H9 (cell line): ENCODE data around the gene DPYSL3. TPM values are rescaled to one million over a fixed set of nuclear protein-coding genes. Genes with fewer than 3 reads are reported as not detected.

Experiments used
- DNase-seq: peaks from one replicate; pipeline ENCODE4 v3.0.0-alpha.2; 2017
- H2AFZ ChIP-seq: one replicate; pipeline ENCODE4 v1.6.1; 2013; ENCODE audit warnings: mild to moderate bottlenecking, low read length, control low read depth, moderate library complexity
- H2AK5ac ChIP-seq: 2 replicates; pipeline ENCODE4 v1.6.1; 2013; ENCODE audit warnings: low read length, control low read depth, mixed read lengths; ENCODE audit not compliant: insufficient read length
- H2BK120ac ChIP-seq: one replicate; pipeline ENCODE4 v1.6.1; 2013; ENCODE audit warnings: low read depth, mild to moderate bottlenecking, low read length, control low read depth, inconsistent platforms; ENCODE audit not compliant: poor library complexity, severe bottlenecking
- H2BK12ac ChIP-seq: 2 replicates; pipeline ENCODE4 v1.6.1; 2013; ENCODE audit warnings: low read length, control low read depth, mixed read lengths, low read depth; ENCODE audit not compliant: insufficient read length
- H2BK15ac ChIP-seq: 2 replicates; pipeline ENCODE4 v1.6.1; 2013; ENCODE audit warnings: low read depth, low read length, control low read depth
- H2BK20ac ChIP-seq: one replicate; pipeline ENCODE4 v1.6.1; 2013; ENCODE audit warnings: low read depth, mild to moderate bottlenecking, low read length, control low read depth, inconsistent platforms; ENCODE audit not compliant: poor library complexity, severe bottlenecking
- H2BK5ac ChIP-seq: 2 replicates; pipeline ENCODE4 v1.6.1; 2013; ENCODE audit warnings: low read length, control low read depth, mixed read lengths; ENCODE audit not compliant: insufficient read length
- H3K14ac ChIP-seq: 2 replicates; pipeline ENCODE4 v1.6.1; 2013; ENCODE audit warnings: low read length, control low read depth; ENCODE audit not compliant: insufficient read depth
- H3K18ac ChIP-seq: 2 replicates; pipeline ENCODE4 v1.6.1; 2013; ENCODE audit warnings: low read depth, mild to moderate bottlenecking, mixed read lengths, low read length, control low read depth; ENCODE audit not compliant: insufficient read length
- H3K23ac ChIP-seq: 2 replicates; pipeline ENCODE4 v1.6.1; 2013; ENCODE audit warnings: low read length, control low read depth, mixed read lengths, low read depth; ENCODE audit not compliant: insufficient read length
- H3K23me2 ChIP-seq: 2 replicates; pipeline ENCODE4 v1.6.1; 2013; ENCODE audit warnings: low read depth, mild to moderate bottlenecking, mixed read lengths, low read length, control low read depth; ENCODE audit not compliant: insufficient read length, poor library complexity, severe bottlenecking
- H3K27ac ChIP-seq: 2 replicates; pipeline ENCODE4 v1.5.1; 2013; ENCODE audit warnings: low read length, control low read depth, mixed read lengths, low read depth; ENCODE audit not compliant: insufficient read length
- H3K27me3 ChIP-seq: 2 replicates; pipeline ENCODE4 v1.6.1; 2013; ENCODE audit warnings: low read length, control low read depth, inconsistent platforms; ENCODE audit not compliant: insufficient read depth
- H3K4ac ChIP-seq: 2 replicates; pipeline ENCODE4 v1.6.1; 2013; ENCODE audit warnings: low read depth, mild to moderate bottlenecking, control low read depth, inconsistent platforms, low read length, moderate library complexity
- H3K4me1 ChIP-seq: 2 replicates; pipeline ENCODE4 v1.6.1; 2013; ENCODE audit warnings: low read length, control low read depth, inconsistent platforms; ENCODE audit not compliant: insufficient read depth
- H3K4me2 ChIP-seq: 2 replicates; pipeline ENCODE4 v1.6.1; 2013; ENCODE audit warnings: low read length, control low read depth, mixed read lengths; ENCODE audit not compliant: insufficient read length, insufficient read depth
- H3K56ac ChIP-seq: 2 replicates; pipeline ENCODE4 v1.6.1; 2013; ENCODE audit warnings: low read depth, mild to moderate bottlenecking, mixed read lengths, low read length, control low read depth; ENCODE audit not compliant: insufficient read length
- H3K79me1 ChIP-seq: 2 replicates; pipeline ENCODE4 v1.6.1; 2013; ENCODE audit warnings: low read depth, mild to moderate bottlenecking, moderate library complexity, low read length, control low read depth, inconsistent platforms; ENCODE audit not compliant: insufficient read depth, poor library complexity, severe bottlenecking
- H3K79me2 ChIP-seq: 2 replicates; pipeline ENCODE4 v1.6.1; 2013; ENCODE audit warnings: low read length, control low read depth, inconsistent platforms; ENCODE audit not compliant: insufficient read depth
- H3K9ac ChIP-seq: 2 replicates; pipeline ENCODE4 v1.6.1; 2013; ENCODE audit warnings: low read length, control low read depth, mixed read lengths; ENCODE audit not compliant: insufficient read length; ENCODE audit errors: extremely low read depth
- H3K9me3 ChIP-seq: one replicate; pipeline ENCODE4 v1.6.1; 2013; ENCODE audit warnings: low read depth, low read length, inconsistent platforms; ENCODE audit not compliant: control insufficient read depth
- H3T11ph ChIP-seq: one replicate; pipeline ENCODE4 v1.6.1; 2013; ENCODE audit warnings: mild to moderate bottlenecking, low read length, control low read depth, inconsistent platforms
- H4K20me1 ChIP-seq: one replicate; pipeline ENCODE4 v1.6.1; 2013; ENCODE audit not compliant: control insufficient read depth, insufficient read length, insufficient read depth
- H4K5ac ChIP-seq: 2 replicates; pipeline ENCODE4 v1.6.1; 2013; ENCODE audit warnings: low read depth, mild to moderate bottlenecking, mixed read lengths, low read length, control low read depth; ENCODE audit not compliant: insufficient read length
- H4K8ac ChIP-seq: replicated peaks from 2 replicates; pipeline ENCODE4 v1.6.1; 2013; ENCODE audit warnings: low read length, control low read depth, mixed read lengths, low read depth; ENCODE audit not compliant: insufficient read length
- H4K91ac ChIP-seq: 2 replicates; pipeline ENCODE4 v1.6.1; 2013; ENCODE audit warnings: low read depth, mild to moderate bottlenecking, moderate library complexity, mixed read lengths, low read length, control low read depth; ENCODE audit not compliant: insufficient read length
- H3K27ac Mint-ChIP-seq, 3 experiments: 2 replicates in 2 of 3; 3 replicates in 1 of 3; pipeline ENCODE4 v1.8.0; 2020 to 2021; ENCODE audit warnings: mixed read lengths in 3 of 3, mild to moderate bottlenecking in 1 of 3, moderate library complexity in 1 of 3
- H3K27me3 Mint-ChIP-seq: 2 replicates; pipeline ENCODE4 v1.8.0; 2021; ENCODE audit warnings: low read depth, mild to moderate bottlenecking, moderate library complexity, mixed read lengths
- H3K36me3 Mint-ChIP-seq, 3 experiments: 2 replicates in 2 of 3; 3 replicates in 1 of 3; pipeline ENCODE4 v1.8.0; 2020 to 2021; ENCODE audit warnings: low read depth in 3 of 3, mixed read lengths in 3 of 3; ENCODE audit not compliant: insufficient read depth in 1 of 3
- H3K4me1 Mint-ChIP-seq, 2 experiments: 2 replicates each; pipeline ENCODE4 v1.8.0; 2020; ENCODE audit warnings: mixed read lengths in 2 of 2
- H3K4me3 Mint-ChIP-seq, 2 experiments: 2 replicates in 1 of 2; 3 replicates in 1 of 2; pipeline ENCODE4 v1.8.0; 2020 to 2021; ENCODE audit warnings: mild to moderate bottlenecking in 2 of 2, mixed read lengths in 2 of 2, moderate library complexity in 1 of 2
- H3K9me3 Mint-ChIP-seq, 2 experiments: 2 replicates in 1 of 2; 3 replicates in 1 of 2; pipeline ENCODE4 v1.8.0; 2020; ENCODE audit warnings: mild to moderate bottlenecking in 2 of 2, mixed read lengths in 2 of 2, moderate library complexity in 1 of 2
- CTCF ChIP-seq: fragments of 200-600 bp; sonication (generic); conservative IDR thresholded peaks from 3 replicates; pipeline ENCODE4 v1.8.0; 2021; ENCODE audit warnings: antibody characterized with exemption, mild to moderate bottlenecking
- WGBS: extraction: QIAGEN DNeasy Blood & Tissue Kit; methylation state at CpG from one replicate; pipeline ENCODE4 v1.1.7; 2013; ENCODE audit warnings: missing lambda C conversion rate, low lambda C conversion rate, mixed read lengths; ENCODE audit not compliant: insufficient read length; ENCODE audit errors: extremely low coverage; 5-methylcytosine and 5-hydroxymethylcytosine counted together
- total RNA-seq: library from RNA; stranded (reverse); gene quantifications from 2 replicates; pipeline ENCODE4 v1.2.1, GENCODE V29; 2021

The DPYSL3 gene
- total RNA-seq, 1 experiment from 2014 or later, result 515 TPM

GRCh38 chr5:147483188-147483790, 26.6 kb downstream of the DPYSL3 start:
- Histone ChIP-seq H2AFZ (no peak overlapping the region), H3K14ac (no peak overlapping the region), H2BK120ac (no peak overlapping the region), H3K4me1 (peaks cover 25% of the 10 kb centered on the region), H3K27ac (no peak overlapping the region), H4K20me1 (no peaks in the 10 kb centered on the region), H3K9ac (no peak overlapping the region), H3K9me3 (no peaks in the 10 kb centered on the region), H4K91ac (no peak overlapping the region), H3K27me3 (no peaks in the 10 kb centered on the region), H4K8ac (no peak overlapping the region), H2BK15ac (no peak overlapping the region), H3K79me2 (peaks cover 6% of the 10 kb centered on the region; the same call in 1 of the 2 replicates), H4K5ac (no peak overlapping the region), H3K23me2 (no peaks in the 10 kb centered on the region), H2BK5ac (no peak overlapping the region), H2BK12ac (no peak overlapping the region), H3K23ac (no peak overlapping the region), H2BK20ac (no peak overlapping the region), H3K56ac (no peak overlapping the region), H2AK5ac (no peak overlapping the region), H3K4ac (no peak overlapping the region), H3K4me2 (no peak overlapping the region), H3K79me1 (no peaks in the 10 kb centered on the region), H3T11ph (no peak overlapping the region), H3K18ac (no peak overlapping the region)
- Mint-ChIP-seq H3K27me3 (no peaks in the 10 kb centered on the region), H3K27ac (peak overlapping the region in 2 of 3 experiments; percentile 76 to 93; a peak in 3 of 7 replicates), H3K4me3 (no peak overlapping the region), H3K4me1 (peaks cover 69 to 74% of the 10 kb centered on the region in 2 experiments), H3K36me3 (peaks cover 2 to 7% (median 4%) of the 10 kb centered on the region in 3 experiments; a peak in 5 of 7 replicates), H3K9me3 (no peaks in the 10 kb centered on the region)
- WGBS, result no CpG with 5 or more reads among the region's 5 CpGs
- no peak for DNase-seq
- no peak for TF ChIP-seq CTCF
